Activated CD8-positive, alpha-beta T cell treated with anti-CD3 and anti-CD28 coated beads for 36 hours (primary cell): ENCODE data around the gene CDH23. TPM values are rescaled to one million over a fixed set of nuclear protein-coding genes. Genes with fewer than 3 reads are reported as not detected.

Experiments used
- ATAC-seq: fragments of 200-7000 bp; cut with Tn5 transposase; one replicate; pipeline ENCODE4 v1.10.0; 2021; ENCODE audit warnings: mild to moderate bottlenecking, moderate library complexity
- CTCF ChIA-PET: fragments of 350-600 bp; sonication (Branson Sonifier 250); formaldehyde crosslinking; loops from one replicate; lab custom pipeline; 2021; ENCODE audit warnings: antibody characterized with exemption; lab: Charles Lee
- POLR2A ChIA-PET: fragments of 350-600 bp; sonication (Branson Sonifier 250); formaldehyde crosslinking; loops from one replicate; lab custom pipeline; 2021; ENCODE audit warnings: antibody characterized with exemption; lab: Charles Lee
- DNase-seq: peaks from one replicate; pipeline ENCODE4 v3.0.0-alpha.2; 2020
- H3K27ac Mint-ChIP-seq: one replicate; pipeline ENCODE4 v1.8.0; 2021; ENCODE audit warnings: mild to moderate bottlenecking, mixed read lengths
- H3K27me3 Mint-ChIP-seq: one replicate; pipeline ENCODE4 v1.8.0; 2021; ENCODE audit warnings: mixed read lengths
- H3K36me3 Mint-ChIP-seq: one replicate; pipeline ENCODE4 v1.8.0; 2021; ENCODE audit warnings: low read depth, mixed read lengths
- H3K4me1 Mint-ChIP-seq: one replicate; pipeline ENCODE4 v1.8.0; 2021; ENCODE audit warnings: low read depth, mixed read lengths
- H3K4me3 Mint-ChIP-seq: one replicate; pipeline ENCODE4 v1.8.0; 2021; ENCODE audit warnings: mild to moderate bottlenecking, moderate library complexity, mixed read lengths
- H3K9me3 Mint-ChIP-seq: one replicate; pipeline ENCODE4 v1.8.0; 2021; ENCODE audit warnings: mixed read lengths
- CTCF ChIP-seq: fragments of 200-600 bp; IDR thresholded peaks from one replicate; pipeline ENCODE4 v1.8.0; 2022; ENCODE audit warnings: antibody characterized with exemption, mild to moderate bottlenecking
- intact Hi-C: fragments of 100-400 bp; cut with micrococcal nuclease; formaldehyde crosslinking; loops from one replicate; pipeline ENCODE4 v1.10.0; 2022
- total RNA-seq, 2 experiments: library from RNA; stranded (reverse); gene quantifications; one replicate each; pipeline ENCODE4 v1.2.3, GENCODE V29; 2021

The CDH23 gene
- total RNA-seq, 2 experiments from 2014 or later, result 2.4 to 2.7 TPM

GRCh38 chr10:71351628-71352319 lies 44.9 kb upstream of the CDH23 start:
- H3K4me1 Mint-ChIP-seq, result peaks cover 20% of the 10 kb centered on the region
- no peaks in the 10 kb centered on the region for H3K9me3 Mint-ChIP-seq
- TF ChIP-seq CTCF, result no peak
- CTCF ChIA-PET, result interaction anchor here (0.8 to 0.9 kb wide), 2 partner anchors 10 to 38 kb away, joined by 3 read pairs; no protein-coding TSS in a partner anchor
- no peak for DNase-seq
- no peak overlapping the region for H3K27ac Mint-ChIP-seq
- ATAC-seq, result no peak
- POLR2A ChIA-PET, result interaction anchor here (0.8 to 1.5 kb wide), 2 partner anchors 9 to 23 kb away, joined by 4 to 5 read pairs; no protein-coding TSS in a partner anchor
- H3K27me3 Mint-ChIP-seq, result no peaks in the 10 kb centered on the region
- peaks cover 1% of the 10 kb centered on the region for H3K36me3 Mint-ChIP-seq
- no peak overlapping the region for H3K4me3 Mint-ChIP-seq
- intact Hi-C loops, result no loop called here

- H3K36me3 Mint-ChIP-seq, result peaks cover 1% of the 10 kb centered on the region
- CTCF ChIA-PET, result no interaction called here
- intact Hi-C loops, result no loop called here
- ATAC-seq (no peak), DNase-seq (no peak)
- H3K27ac Mint-ChIP-seq, result no peak overlapping the region
- H3K4me1 Mint-ChIP-seq, result peaks cover 19% of the 10 kb centered on the region
- TF ChIP-seq CTCF, result no peak
- H3K4me3 Mint-ChIP-seq, result no peak overlapping the region
- POLR2A ChIA-PET, result no interaction called here
- no peaks in the 10 kb centered on the region for H3K27me3 Mint-ChIP-seq
- no peaks in the 10 kb centered on the region for H3K9me3 Mint-ChIP-seq
Measured at GRCh38 chr10:71353639-71354038, 43.1 kb upstream of the CDH23 start.

GRCh38 chr10:71354776-71355175 lies 41.9 kb upstream of the CDH23 start:
- POLR2A ChIA-PET, result no interaction called here
- intact Hi-C loops, result no loop called here
- CTCF ChIA-PET, result no interaction called here
- Mint-ChIP-seq H3K4me1 (peaks cover 15% of the 10 kb centered on the region), H3K27me3 (no peaks in the 10 kb centered on the region), H3K27ac (no peak overlapping the region), H3K36me3 (peaks cover 4% of the 10 kb centered on the region), H3K9me3 (no peaks in the 10 kb centered on the region), H3K4me3 (no peak overlapping the region)
- TF ChIP-seq CTCF, result no peak
- DNase-seq, result no peak
- ATAC-seq, result no peak

- ChIA-PET CTCF (no interaction called here), POLR2A (no interaction called here)
- Mint-ChIP-seq H3K36me3 (peaks cover 4% of the 10 kb centered on the region), H3K4me1 (peaks cover 6% of the 10 kb centered on the region), H3K9me3 (no peaks in the 10 kb centered on the region), H3K27ac (no peak overlapping the region), H3K27me3 (no peaks in the 10 kb centered on the region), H3K4me3 (no peak overlapping the region)
- no peak for DNase-seq
- intact Hi-C loops, result no loop called here
- no peak for TF ChIP-seq CTCF
- ATAC-seq, result no peak
Measured at GRCh38 chr10:71355886-71356285, 40.8 kb upstream of the CDH23 start.

GRCh38 chr10:71357792-71358265 lies 38.9 kb upstream of the CDH23 start:
- H3K4me3 Mint-ChIP-seq, result no peak overlapping the region
- ChIA-PET POLR2A (no interaction called here), CTCF (no interaction called here)
- DNase-seq (no peak), ATAC-seq (no peak)
- peaks cover 8% of the 10 kb centered on the region for H3K36me3 Mint-ChIP-seq
- no peaks in the 10 kb centered on the region for H3K27me3 Mint-ChIP-seq
- no peak overlapping the region for H3K27ac Mint-ChIP-seq
- H3K4me1 Mint-ChIP-seq, result no peaks in the 10 kb centered on the region
- no peak for TF ChIP-seq CTCF
- H3K9me3 Mint-ChIP-seq, result no peaks in the 10 kb centered on the region
- intact Hi-C loops, result no loop called here
